T follicular helper cell (primary cell): ENCODE measurements around the gene RFTN1.

Experiments used
- DNase-seq: peaks from one replicate; pipeline ENCODE4 v3.0.0-alpha.2; 2020; ENCODE audit warnings: low read depth

RFTN1 gene

GRCh38 chr3:16279010-16279801, 234.3 kb downstream of the RFTN1 start:
- DNase-seq = no peak

GRCh38 chr3:16277471-16277870, 236.0 kb downstream of the RFTN1 start:
- no peak for DNase-seq

GRCh38 chr3:16273867-16274266, 239.6 kb downstream of the RFTN1 start:
- no peak for DNase-seq

- DNase-seq = no peak
Measured at GRCh38 chr3:16272588-16272987, 240.9 kb downstream of the RFTN1 start.

- no peak for DNase-seq
Measured at GRCh38 chr3:16270855-16271254, 242.6 kb downstream of the RFTN1 start.

- DNase-seq = no peak
Measured at GRCh38 chr3:16266714-16267113, 246.8 kb downstream of the RFTN1 start.
